Spleen (tissue), 11 donors: ENCODE results near the gene CYBA. TPM values are rescaled to one million over a fixed set of nuclear protein-coding genes. Genes with fewer than 3 reads are reported as not detected.

ENCODE experiments used
- DNase-seq: peaks from one replicate; pipeline ENCODE4 v3.0.0-alpha.2; 2020
- H3K27ac ChIP-seq, 8 donors: fragments of 200-600 bp; sonication (generic) in 7 of 8; 1 replicate in 4 of 8; 2 replicates in 4 of 8; pipeline versions ENCODE4 v1.5.0 to v1.8.0; 2016 to 2021; ENCODE audit warnings: inconsistent platforms in 4 of 8, mild to moderate bottlenecking in 4 of 8, moderate library complexity in 1 of 8
- H3K27me3 ChIP-seq, 7 donors: fragments of 200-600 bp; sonication (generic) in 6 of 7; replicated peaks in 1 of 7; 1 replicate in 4 of 7; 2 replicates in 3 of 7; pipeline versions ENCODE4 v1.5.0 to v1.8.0; 2016 to 2021; ENCODE audit warnings: inconsistent platforms in 3 of 7, mild to moderate bottlenecking in 1 of 7
- H3K36me3 ChIP-seq, 6 donors: fragments of 200-600 bp; sonication (generic) in 5 of 6; 1 replicate in 4 of 6; 2 replicates in 2 of 6; pipeline versions ENCODE4 v1.5.0 to v1.8.0; 2016 to 2021; ENCODE audit warnings: inconsistent platforms in 2 of 6
- H3K4me1 ChIP-seq, 6 donors: fragments of 200-600 bp; sonication (generic) in 5 of 6; 1 replicate in 3 of 6; 2 replicates in 3 of 6; pipeline versions ENCODE4 v1.5.0 to v1.8.0; 2016 to 2021; ENCODE audit warnings: inconsistent platforms in 3 of 6
- H3K4me3 ChIP-seq, 8 donors: fragments of 200-600 bp; sonication (generic) in 7 of 8; 1 replicate in 4 of 8; 2 replicates in 4 of 8; pipeline versions ENCODE4 v1.5.0 to v1.8.0; 2016 to 2021; ENCODE audit warnings: inconsistent platforms in 4 of 8, mild to moderate bottlenecking in 4 of 8, moderate library complexity in 2 of 8
- H3K9me3 ChIP-seq, 8 donors: fragments of 200-600 bp; sonication (generic) in 7 of 8; 1 replicate in 4 of 8; 2 replicates in 4 of 8; pipeline versions ENCODE4 v1.5.0 to v1.8.0; 2016 to 2021; ENCODE audit warnings: inconsistent platforms in 4 of 8
- CTCF ChIP-seq, 11 experiments: fragments of 200-600 bp in 7 of 11; fragments of 450-650 bp in 4 of 11; sonication (generic) in 4 of 11; IDR thresholded peaks in 8 of 11; conservative IDR thresholded peaks in 3 of 11; 1 replicate in 7 of 11; 2 replicates in 4 of 11; pipeline versions ENCODE4 v1.4.0 to v1.8.0; 2016 to 2021; ENCODE audit warnings: antibody characterized with exemption in 11 of 11, inconsistent platforms in 4 of 11, mild to moderate bottlenecking in 1 of 11
- POLR2A ChIP-seq, 3 donors: fragments of 450-650 bp; IDR thresholded peaks; one replicate each; pipeline ENCODE4 v1.5.1; 2017; ENCODE audit warnings: antibody characterized with exemption in 3 of 3, mild to moderate bottlenecking in 1 of 3
- POLR2AphosphoS5 ChIP-seq, 3 donors: sonication (generic); formaldehyde crosslinking; IDR thresholded peaks; one replicate each; pipeline ENCODE4 v1.5.1; 2017; ENCODE audit warnings: antibody characterized with exemption in 3 of 3
- WGBS, 5 donors: extraction: QIAGEN DNeasy Blood & Tissue Kit in 3 of 5; methylation state at CpG; one replicate each; pipeline versions ENCODE4 v1.1.5 to v1.1.7; 2013 to 2018; 5-methylcytosine and 5-hydroxymethylcytosine counted together
- intact Hi-C: fragments of 100-400 bp; cut with DNase I; formaldehyde crosslinking; loops from one replicate; pipeline ENCODE4 v1.15.0; 2023; ENCODE audit warnings: low total_unique reads
- polyA plus RNA-seq, 3 donors: library from polyadenylated mRNA; stranded (reverse); fragments of 200-250 nt; gene quantifications; one replicate each; pipeline ENCODE4 v1.2.1, GENCODE V29; 2013
- total RNA-seq, 7 donors: library from RNA; depleted of rRNA in 3 of 7; stranded (reverse); fragments of >200 nt in 3 of 7; fragmentation: NEBNext Ultra II Directional in 4 of 7; extraction: Animal tissue kit (Norgen Biotek cat#: 25700) in 4 of 7; gene quantifications; one replicate each; pipeline versions ENCODE4 v1.1.0 to v1.2.1, GENCODE V29; 2016 to 2021
- donor health status: healthy with polysubstance abuse.
- donor health status: DM: no; HTN: no; CAD: no; lungs with moderate emphysema.
- donor health status: DM: no; HTN: no; CAD: no.
- donor health status: Bipolar disorder and iron deficiency.
- donor health status: healthy.
- donor health status: DM: no; HTN: no; CAD: no.
- donor health status: DM: yes; HTN: yes; CAD: no.

The CYBA gene
- total and polyA plus RNA-seq, 10 donors = 557 to 925 (median 644) TPM

- Histone ChIP-seq H3K36me3 (no peaks in the 10 kb centered on the region), H3K27ac (no peak overlapping the region), H3K27me3 (peaks cover 0 to 56% (median 9%) of the 10 kb centered on the region in 7 donors), H3K4me3 (no peak overlapping the region), H3K4me1 (peaks cover 18 to 69% (median 54%) of the 10 kb centered on the region in 6 donors), H3K9me3 (no peaks in the 10 kb centered on the region)
- intact Hi-C loops = no loop called here
- no peak for TF ChIP-seq CTCF (IDR thresholded peaks at IDR 0.05 in 8 of 11, conservative IDR thresholded peaks at IDR 0.05 in 3 of 11)
- TF ChIP-seq POLR2AphosphoS5 (IDR thresholded peaks at IDR 0.05) = no peak
- no peak for TF ChIP-seq POLR2A (IDR thresholded peaks at IDR 0.05)
- 64 to 81% (median 76%) methylated on average over 3 of the region's 3 CpGs for WGBS, 5 donors
- no peak for DNase-seq
Observed at GRCh38 chr16:88687676-88688012, 36.8 kb upstream of the CYBA start.

- Histone ChIP-seq H3K4me3 (no peak overlapping the region), H3K9me3 (no peaks in the 10 kb centered on the region), H3K27me3 (peaks cover 0 to 57% (median 9%) of the 10 kb centered on the region in 7 donors), H3K27ac (peak overlapping the region in 1 of 8 donors; percentile 76), H3K4me1 (peaks cover 16 to 69% (median 54%) of the 10 kb centered on the region in 6 donors), H3K36me3 (no peaks in the 10 kb centered on the region)
- intact Hi-C loops = no loop called here
- peak; percentile 79 for DNase-seq
- no peak for TF ChIP-seq POLR2AphosphoS5 (IDR thresholded peaks at IDR 0.05)
- no peak for TF ChIP-seq CTCF (IDR thresholded peaks at IDR 0.05 in 8 of 11, conservative IDR thresholded peaks at IDR 0.05 in 3 of 11)
- TF ChIP-seq POLR2A (IDR thresholded peaks at IDR 0.05) = no peak
- WGBS, 5 donors = 73 to 80% (median 74%) methylated on average over 3 to 10 of the region's 10 CpGs
Observed at GRCh38 chr16:88687254-88687576, 36.4 kb upstream of the CYBA start.

- TF ChIP-seq CTCF (IDR thresholded peaks at IDR 0.05 in 8 of 11, conservative IDR thresholded peaks at IDR 0.05 in 3 of 11) = no peak
- peak; percentile 58 to 80 (median 75) for TF ChIP-seq POLR2AphosphoS5 (IDR thresholded peaks at IDR 0.05)
- no peak for TF ChIP-seq POLR2A (IDR thresholded peaks at IDR 0.05)
- intact Hi-C loops = no loop called here
- Histone ChIP-seq H3K4me3 (peak within 1 kb of the TSS; percentile 59 to 91 (median 70)), H3K27me3 (peaks cover 0 to 62% (median 9%) of the 10 kb centered on the region in 7 donors), H3K36me3 (no peaks in the 10 kb centered on the region), H3K9me3 (no peaks in the 10 kb centered on the region), H3K4me1 (peaks cover 20 to 69% (median 54%) of the 10 kb centered on the region in 6 donors), H3K27ac (peak within 1 kb of the TSS; percentile 68 to 94 (median 81))
- DNase-seq = peak; percentile 98
- WGBS, 5 donors = 9 to 28% (median 11%) methylated on average over 10 to 65 of the region's 65 CpGs
Observed at GRCh38 chr16:88686439-88687253, 35.8 kb upstream of the CYBA start, which contains the start of gene SNAI3. SNAI3 (minus strand) TSS chr16:88686507; CDS start chr16:88686406, 101 bp downstream.

GRCh38 chr16:88686062-88686438 lies 35.2 kb upstream of the CYBA start:
- DNase-seq = peak; percentile 92
- peaks cover 0 to 67% (median 13%) of the 10 kb centered on the region in 7 donors for H3K27me3 ChIP-seq
- H3K9me3 ChIP-seq = no peaks in the 10 kb centered on the region
- H3K4me3 ChIP-seq = peak overlapping the region; percentile 59 to 91 (median 70)
- H3K4me1 ChIP-seq = peaks cover 26 to 69% (median 54%) of the 10 kb centered on the region in 6 donors
- H3K36me3 ChIP-seq = peaks cover 0 to 2% (median 0%) of the 10 kb centered on the region in 6 donors
- H3K27ac ChIP-seq = peak overlapping the region; percentile 68 to 94 (median 81)
- intact Hi-C loops = no loop called here
- TF ChIP-seq POLR2A (IDR thresholded peaks at IDR 0.05) (no peak), POLR2AphosphoS5 (IDR thresholded peaks at IDR 0.05) (no peak), CTCF (IDR thresholded peaks at IDR 0.05 in 8 of 11, conservative IDR thresholded peaks at IDR 0.05 in 3 of 11) (no peak)
- 0 to 2% (median 1%) methylated on average over 11 to 25 of the region's 25 CpGs for WGBS, 5 donors
